GM18526 (cell line): ENCODE measurements around the gene PLD1.

Experiments
- POLR2A ChIP-seq: IDR thresholded peaks from 3 replicates; pipeline ENCODE4 v1.6.1; 2011; ENCODE audit not compliant: insufficient read length; ENCODE audit errors: extremely low read depth

Gene PLD1, protein sequence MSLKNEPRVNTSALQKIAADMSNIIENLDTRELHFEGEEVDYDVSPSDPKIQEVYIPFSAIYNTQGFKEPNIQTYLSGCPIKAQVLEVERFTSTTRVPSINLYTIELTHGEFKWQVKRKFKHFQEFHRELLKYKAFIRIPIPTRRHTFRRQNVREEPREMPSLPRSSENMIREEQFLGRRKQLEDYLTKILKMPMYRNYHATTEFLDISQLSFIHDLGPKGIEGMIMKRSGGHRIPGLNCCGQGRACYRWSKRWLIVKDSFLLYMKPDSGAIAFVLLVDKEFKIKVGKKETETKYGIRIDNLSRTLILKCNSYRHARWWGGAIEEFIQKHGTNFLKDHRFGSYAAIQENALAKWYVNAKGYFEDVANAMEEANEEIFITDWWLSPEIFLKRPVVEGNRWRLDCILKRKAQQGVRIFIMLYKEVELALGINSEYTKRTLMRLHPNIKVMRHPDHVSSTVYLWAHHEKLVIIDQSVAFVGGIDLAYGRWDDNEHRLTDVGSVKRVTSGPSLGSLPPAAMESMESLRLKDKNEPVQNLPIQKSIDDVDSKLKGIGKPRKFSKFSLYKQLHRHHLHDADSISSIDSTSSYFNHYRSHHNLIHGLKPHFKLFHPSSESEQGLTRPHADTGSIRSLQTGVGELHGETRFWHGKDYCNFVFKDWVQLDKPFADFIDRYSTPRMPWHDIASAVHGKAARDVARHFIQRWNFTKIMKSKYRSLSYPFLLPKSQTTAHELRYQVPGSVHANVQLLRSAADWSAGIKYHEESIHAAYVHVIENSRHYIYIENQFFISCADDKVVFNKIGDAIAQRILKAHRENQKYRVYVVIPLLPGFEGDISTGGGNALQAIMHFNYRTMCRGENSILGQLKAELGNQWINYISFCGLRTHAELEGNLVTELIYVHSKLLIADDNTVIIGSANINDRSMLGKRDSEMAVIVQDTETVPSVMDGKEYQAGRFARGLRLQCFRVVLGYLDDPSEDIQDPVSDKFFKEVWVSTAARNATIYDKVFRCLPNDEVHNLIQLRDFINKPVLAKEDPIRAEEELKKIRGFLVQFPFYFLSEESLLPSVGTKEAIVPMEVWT

DNA sequence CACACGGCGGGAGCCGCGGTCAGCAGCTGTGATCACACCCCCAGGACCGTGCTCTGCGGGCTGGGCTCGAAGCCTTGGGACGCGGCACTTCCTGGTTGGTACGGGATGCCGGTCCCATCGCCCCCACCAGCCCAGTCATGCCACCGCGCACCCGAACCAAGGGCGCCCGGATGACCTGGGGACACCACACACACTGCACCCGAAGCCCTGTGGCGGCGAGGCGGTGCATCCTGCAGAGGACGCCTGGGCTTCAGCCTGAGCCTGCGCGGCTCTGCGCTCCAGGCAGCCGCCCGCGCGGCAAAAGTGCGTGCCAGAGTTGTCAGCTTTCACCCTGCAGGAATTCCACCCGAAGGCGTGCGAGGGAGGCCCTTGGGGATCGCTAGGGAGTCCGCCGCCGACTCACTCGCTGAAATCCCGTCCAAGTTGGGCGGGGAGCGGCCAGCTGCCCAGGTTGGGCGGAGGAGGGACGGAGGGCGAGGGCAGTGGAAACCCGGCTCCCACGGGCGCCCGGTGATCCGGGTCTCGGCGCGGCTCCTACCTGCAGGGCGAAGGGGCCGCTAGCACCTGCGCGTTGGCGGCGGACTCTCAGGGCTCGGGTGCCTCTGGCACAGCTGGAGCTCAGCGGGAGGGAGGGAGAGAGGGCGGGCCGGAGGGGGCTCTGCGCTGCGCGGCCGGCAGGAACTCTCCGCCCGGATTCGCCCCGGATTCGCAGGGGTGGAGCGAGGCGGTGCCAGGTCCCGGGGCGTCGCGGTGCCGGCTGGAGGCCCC, at the start of gene PLD1:
Gene PLD1, minus strand, starts transcription at position 623 of the 768 bp plus-strand sequence. CDS start 72,432 bp downstream, outside the sequence.
- TF ChIP-seq POLR2A, result no peak

DNA sequence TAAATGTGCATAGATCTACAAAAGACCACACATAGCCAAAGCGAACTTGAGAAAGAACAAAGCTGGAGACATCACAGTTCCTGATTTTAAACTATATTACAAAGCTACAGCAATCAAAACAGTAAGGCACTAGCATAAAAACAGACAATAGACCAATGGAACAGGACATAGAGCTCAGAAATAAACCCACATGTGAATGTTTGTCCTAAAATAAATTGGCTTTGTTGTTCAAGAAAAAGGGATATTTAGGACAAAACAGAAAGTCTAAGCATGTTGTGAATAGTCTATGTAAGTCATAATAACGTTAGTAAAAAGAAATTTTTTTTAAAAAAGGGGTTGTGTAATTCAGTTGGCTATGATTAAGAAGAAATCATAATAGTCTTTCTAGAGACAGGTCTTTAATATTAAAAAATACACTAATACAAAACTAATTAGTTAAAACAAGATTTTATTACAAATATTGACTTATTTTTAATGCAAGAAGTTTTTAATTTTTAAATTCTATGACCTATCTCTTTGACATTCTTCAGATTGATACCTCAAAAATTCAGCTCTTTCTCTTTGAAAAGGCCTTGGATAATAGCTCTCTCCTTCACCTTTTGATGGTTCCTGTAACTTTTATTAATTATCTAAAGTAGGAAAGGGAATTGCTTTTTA, 44.5 kb upstream of the PLD1 start:
- no peak for TF ChIP-seq POLR2A

DNA sequence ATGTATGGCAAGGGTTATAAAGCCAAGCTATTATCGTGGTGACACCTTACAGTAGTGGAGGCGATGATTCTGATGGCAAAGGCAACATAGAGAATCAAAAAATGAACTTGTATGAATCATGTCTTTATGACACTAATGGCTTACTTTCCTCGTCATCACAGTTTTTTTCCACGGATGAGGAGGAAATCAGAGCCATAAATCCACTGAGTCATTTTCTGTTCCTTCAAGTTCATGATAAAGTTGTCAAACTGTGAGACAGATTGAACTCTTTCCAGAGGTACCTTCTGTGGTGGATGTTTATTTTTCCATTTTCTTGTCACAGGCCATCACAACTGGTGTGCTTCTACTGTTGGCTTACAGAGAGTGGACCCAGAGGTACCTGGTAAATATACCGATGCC, 41.4 kb upstream of the PLD1 start:
- no peak for TF ChIP-seq POLR2A

DNA sequence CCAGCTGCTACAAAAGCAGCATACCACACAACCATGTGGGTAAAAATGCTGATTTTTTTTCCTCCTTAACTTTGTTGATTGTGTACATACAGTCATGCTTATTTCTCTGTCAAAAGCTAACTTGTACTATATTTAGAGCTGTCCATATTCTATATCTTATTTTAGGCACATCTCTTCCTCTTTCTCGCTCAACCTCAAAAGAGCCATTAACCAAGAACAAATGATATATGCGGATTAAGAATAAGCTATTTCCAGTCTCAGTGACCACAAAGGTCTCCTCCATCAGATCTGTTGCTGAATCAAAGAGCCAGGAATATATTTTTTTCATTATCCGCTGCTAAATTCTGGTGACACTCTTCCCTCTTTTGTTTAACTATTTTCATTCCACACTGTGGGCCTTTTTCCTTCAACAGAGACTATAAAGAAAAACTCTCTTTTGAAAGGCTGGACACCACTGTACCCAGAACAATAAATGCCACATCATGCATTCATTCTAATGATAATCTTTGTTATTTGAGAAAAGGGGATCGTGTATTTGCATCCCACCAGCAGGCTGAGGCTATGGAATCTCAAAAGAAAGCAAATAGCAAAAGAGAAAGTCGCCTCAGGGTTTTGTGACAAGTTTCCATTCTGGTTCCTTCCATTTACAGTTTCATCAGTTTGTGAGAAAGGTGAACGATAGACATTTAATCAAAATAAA, 40.8 kb upstream of the PLD1 start:
- TF ChIP-seq POLR2A, result no peak

DNA sequence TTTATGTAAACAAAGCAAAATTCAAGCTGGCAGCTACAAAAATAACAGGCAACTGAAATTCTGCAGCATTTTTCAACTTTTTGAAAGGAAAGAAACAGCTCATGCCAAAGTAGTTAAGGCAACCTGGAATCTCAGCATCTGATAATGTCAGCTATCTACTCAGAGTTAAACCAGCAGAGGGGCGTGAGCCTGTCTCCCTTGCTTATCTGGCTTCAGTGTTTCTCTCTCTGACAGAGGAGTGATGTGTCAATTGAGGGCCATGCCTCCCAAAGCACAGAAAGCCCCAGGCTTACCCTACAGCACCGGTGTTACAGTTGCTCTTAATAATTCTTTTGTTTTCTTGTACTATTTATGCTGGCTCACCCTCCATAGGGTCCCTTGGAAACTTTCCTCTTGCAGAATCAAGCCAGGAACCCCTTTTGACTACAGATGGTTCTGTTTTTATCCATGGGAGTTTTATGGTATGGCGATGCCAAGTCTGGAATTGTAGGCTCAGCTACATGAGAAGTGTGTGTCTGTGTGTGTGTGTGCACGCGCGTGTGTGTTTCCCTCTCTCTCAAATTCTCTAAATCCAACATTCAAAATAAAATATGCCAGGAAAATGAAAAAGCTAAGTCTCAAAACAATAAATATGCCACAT, 40.2 kb upstream of the PLD1 start:
- TF ChIP-seq POLR2A, result no peak

DNA sequence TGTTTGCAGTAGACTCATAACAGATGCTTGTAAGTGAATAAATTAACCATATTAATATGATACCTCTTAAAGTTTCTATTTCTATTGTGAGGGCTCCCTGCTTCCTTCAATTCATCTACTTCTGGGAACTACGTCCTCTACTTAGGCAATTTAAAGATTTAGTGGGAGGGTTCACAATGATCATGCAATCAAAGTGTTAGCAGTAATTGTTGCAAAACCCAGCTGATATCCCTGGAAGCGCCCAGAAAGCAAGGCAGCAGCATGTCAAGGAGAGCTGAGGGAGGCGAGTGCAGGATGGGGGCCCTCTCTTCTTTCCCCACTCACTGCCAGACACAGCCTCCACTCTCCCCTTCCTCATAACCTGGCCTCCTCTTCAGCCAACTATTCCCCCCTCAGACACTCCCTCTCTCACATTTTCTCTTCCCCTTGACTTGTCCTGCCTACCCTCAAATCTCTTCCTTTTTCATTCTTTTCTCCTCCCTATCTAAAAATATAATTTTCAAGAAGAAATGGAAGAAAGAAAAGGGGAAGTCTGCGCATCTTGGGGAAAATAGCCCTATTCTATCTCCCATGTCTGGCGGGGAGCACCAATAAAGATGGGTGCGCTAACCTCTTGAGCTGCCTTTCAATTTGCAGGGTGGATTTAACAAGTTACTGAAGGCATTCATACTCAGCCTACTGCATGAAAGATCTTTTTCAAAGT, 39.5 kb upstream of the PLD1 start:
- TF ChIP-seq POLR2A, result no peak

DNA sequence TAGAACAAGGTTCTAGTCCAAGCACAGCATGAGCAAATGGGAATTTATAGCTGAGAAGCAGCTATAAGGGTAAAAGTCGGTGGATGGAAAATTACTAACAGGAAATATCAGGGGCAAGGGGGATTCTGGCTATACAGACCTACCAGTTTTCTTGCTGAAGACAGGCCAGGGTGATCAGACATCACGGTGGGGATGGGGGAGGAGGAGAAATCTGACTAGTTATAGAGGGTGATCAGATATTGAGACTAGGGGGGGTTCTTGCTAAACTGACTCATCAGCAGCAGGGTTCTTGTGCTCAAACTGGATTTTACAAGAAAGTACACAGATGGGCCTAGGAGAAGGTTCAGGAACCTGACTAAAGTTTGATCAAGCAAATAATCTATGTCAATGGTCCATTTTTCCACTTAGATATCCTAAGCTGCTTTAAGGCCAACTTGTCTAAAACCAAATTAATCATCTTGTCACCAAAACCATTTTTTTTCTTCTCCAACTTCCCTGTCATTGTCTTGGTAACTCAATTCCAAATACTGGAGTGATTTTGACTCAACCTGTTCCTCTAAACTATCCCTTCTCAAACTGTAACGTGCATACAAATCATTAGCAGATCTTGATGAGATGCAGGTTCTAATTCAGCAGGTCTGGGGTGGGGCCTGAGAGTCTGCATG, 37.4 kb upstream of the PLD1 start:
- no peak for TF ChIP-seq POLR2A

DNA sequence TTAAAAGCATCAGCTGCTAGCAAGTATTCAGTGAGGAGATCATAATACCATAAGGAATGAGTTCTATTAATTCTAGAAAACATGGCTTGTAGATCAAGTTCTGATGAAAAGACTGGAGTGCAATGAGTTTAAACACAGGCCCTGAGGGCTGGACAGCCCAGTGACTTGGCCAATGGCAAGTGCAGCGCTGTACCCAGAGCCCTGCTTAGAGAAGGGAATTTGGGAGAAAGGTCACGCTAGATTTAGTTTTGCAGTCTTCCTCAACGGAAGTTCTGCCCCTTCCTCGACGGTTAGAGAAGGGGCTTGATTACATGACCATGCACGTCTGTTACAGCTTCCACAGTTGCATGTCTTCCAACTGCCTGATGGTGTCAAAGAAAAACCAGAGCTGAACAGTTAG, 36.9 kb upstream of the PLD1 start:
- TF ChIP-seq POLR2A, result no peak

DNA sequence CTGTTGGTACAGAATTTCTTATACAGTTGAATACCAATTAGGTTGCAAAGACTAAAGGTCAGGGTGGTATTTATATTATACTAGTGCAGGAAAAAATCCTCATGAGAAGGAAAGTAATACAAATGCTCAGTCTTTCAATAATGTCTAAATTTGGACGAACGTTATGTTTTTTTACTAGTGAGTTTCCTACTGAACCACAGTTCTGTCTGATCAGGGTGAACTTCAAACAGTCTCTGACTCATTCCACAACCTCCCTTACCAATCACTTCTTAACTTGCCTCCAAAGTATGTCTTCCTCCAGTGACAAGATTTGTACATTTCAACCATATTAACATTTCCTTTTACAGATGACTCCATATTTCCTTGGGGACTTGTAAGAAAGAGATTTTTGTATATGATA, 36.3 kb upstream of the PLD1 start:
- TF ChIP-seq POLR2A, result no peak

DNA sequence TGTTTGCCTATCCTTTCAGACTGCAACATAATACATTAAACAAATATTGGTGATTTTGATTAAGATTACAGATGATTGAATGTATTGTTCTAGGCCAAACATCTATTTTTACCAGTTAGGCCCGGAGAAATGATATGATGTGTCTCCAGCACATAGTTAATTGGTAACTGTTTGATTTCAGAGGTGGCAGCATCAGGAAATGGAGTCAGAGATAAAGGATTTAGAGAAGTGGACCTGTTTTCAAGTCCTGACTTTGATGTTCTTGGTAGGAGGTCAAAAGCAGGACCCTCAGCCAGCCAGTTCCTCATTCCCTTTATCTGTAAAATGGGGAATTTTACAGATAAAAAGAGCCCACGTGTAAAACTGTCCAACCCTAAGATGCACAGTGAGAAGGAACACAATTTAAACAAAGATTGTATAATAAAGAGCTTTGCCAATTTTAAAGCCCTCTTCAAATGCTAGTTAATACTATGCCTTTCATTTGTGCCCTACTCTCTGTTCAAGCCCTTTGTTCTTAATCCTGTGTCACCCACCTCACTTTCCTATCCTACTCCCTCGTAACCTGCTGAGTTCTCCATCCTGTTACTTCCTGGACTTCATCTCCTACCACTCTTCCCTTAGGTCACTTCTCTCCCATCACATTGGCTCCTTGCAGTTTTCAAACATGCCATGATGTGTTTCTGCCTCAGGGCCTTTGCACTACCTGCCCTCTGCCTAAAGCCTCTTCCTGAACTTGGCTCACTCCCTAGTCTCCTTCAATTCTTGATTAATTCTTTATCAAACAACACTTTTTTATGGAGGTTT, 35.4 kb upstream of the PLD1 start:
- TF ChIP-seq POLR2A, result no peak

DNA sequence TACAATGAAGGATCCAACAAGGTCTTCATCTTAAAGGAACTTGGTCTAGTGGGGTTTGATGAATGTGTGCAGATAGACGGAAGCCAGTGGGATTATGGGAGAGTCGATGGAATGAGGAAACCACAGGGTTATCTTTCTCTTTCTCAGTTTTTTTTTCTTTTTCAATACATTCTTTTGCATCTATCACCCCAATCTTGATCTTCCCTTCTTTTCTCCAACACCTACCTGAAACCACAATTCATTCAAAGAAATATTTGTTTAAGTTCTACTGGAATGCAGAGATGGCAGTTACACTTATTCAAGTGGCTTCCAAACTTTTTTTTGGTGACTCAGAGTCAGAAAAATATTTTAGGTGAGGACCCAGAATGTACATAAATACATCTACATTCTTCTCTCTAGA, 34.6 kb upstream of the PLD1 start:
- TF ChIP-seq POLR2A, result no peak
